Measurements from ENCODE around the gene AMPH.
"Not testable (repeated sequence)": the region's sequence is repeated elsewhere in the genome, so short reads cannot be mapped to it uniquely, and the experiment has no call there.

GRCh38 chr7:38571620-38572019 lies 59.6 kb downstream of the AMPH start:
- not testable (repeated sequence) for TF ChIP-seq CTCF, POLR2A (IDR thresholded peaks at IDR 0.05)

Measured in uterus (tissue), 2 donors.